Renal pelvis (tissue), 4 donors: ENCODE data around the gene SLC12A4. TPM values are rescaled to one million over a fixed set of nuclear protein-coding genes. Genes with fewer than 3 reads are reported as not detected.

Experiments used
- DNase-seq: peaks from one replicate; pipeline ENCODE4 v3.0.0-alpha.2; 2013
- polyA plus RNA-seq, 3 donors: library from polyadenylated mRNA; unstranded; fragments of 120-200 nt; gene quantifications; one replicate each; pipeline ENCODE4 v1.2.1, GENCODE V29; 2013; ENCODE audit not compliant: insufficient read length in 3 of 3

Gene SLC12A4
- polyA plus RNA-seq, 3 donors, result 30.1 to 40.9 (median 40.9) TPM

- DNase-seq, result no peak
Measured at GRCh38 chr16:67907397-67908180, 60.8 kb downstream of the SLC12A4 start.

GRCh38 chr16:67902831-67903230 lies 65.6 kb downstream of the SLC12A4 start:
- no peak for DNase-seq

GRCh38 chr16:67901734-67902133 lies 66.7 kb downstream of the SLC12A4 start:
- no peak for DNase-seq

- DNase-seq, result no peak
Measured at GRCh38 chr16:67897231-67897630, 71.2 kb downstream of the SLC12A4 start.

- DNase-seq, result no peak
Measured at GRCh38 chr16:67893743-67894399, 74.6 kb downstream of the SLC12A4 start.

Other genes with a start within 250 kb of the SLC12A4 start
- 10 to 100 TPM; 23.6 to 26.2 (median 24.6) TPM for gene GFOD2, start 249.3 kb downstream of the SLC12A4 start, polyA plus RNA-seq
- gene RANBP10, start 162.1 kb downstream of the SLC12A4 start, polyA plus RNA-seq, result 10 to 100 TPM; 24.4 to 31.6 (median 30.9) TPM
- 1 to 10 TPM; 6.9 to 9.9 (median 8.9) TPM for gene TSNAXIP1, start 161.7 kb downstream of the SLC12A4 start, polyA plus RNA-seq
- 10 to 100 TPM; 30.9 to 39.5 (median 33.4) TPM for gene THAP11, start 126.3 kb downstream of the SLC12A4 start, polyA plus RNA-seq
- 100 to 1,000 TPM; 122 to 133 (median 127) TPM for gene NUTF2, start 121.7 kb downstream of the SLC12A4 start, polyA plus RNA-seq
- 10 to 100 TPM; 52.1 to 59.4 (median 57.7) TPM for gene CENPT, start 120.9 kb downstream of the SLC12A4 start, polyA plus RNA-seq
- 10 to 100 TPM; 91.3 to 99.6 (median 95.2) TPM for gene EDC4, start 95.6 kb downstream of the SLC12A4 start, polyA plus RNA-seq
- 1 to 10 TPM in 1 of 3 donors, under 1 TPM in 2; 0.51 to 1.8 (median 0.98) TPM for gene NRN1L, start 83.8 kb downstream of the SLC12A4 start, polyA plus RNA-seq
- 10 to 100 TPM; 38.0 to 42.6 (median 41.5) TPM for gene PSKH1, start 75.4 kb downstream of the SLC12A4 start, polyA plus RNA-seq
- 10 to 100 TPM in 1 of 3 donors, 1 to 10 TPM in 2; 8.4 to 10.3 (median 9.2) TPM for gene CTRL, start 36.8 kb downstream of the SLC12A4 start, polyA plus RNA-seq
- gene PSMB10, start 31.8 kb downstream of the SLC12A4 start, polyA plus RNA-seq, result 10 to 100 TPM; 28.2 to 30.8 (median 30.1) TPM
- gene LCAT, start 24.5 kb downstream of the SLC12A4 start, polyA plus RNA-seq, result 10 to 100 TPM; 18.0 to 27.4 (median 26.8) TPM
- under 1 TPM in 1 of 3 donors, not detected in 2; 0.17 TPM for gene DPEP3, start 11.9 kb upstream of the SLC12A4 start, polyA plus RNA-seq
- gene DPEP2, start 30.8 kb upstream of the SLC12A4 start, polyA plus RNA-seq, result 1 to 10 TPM in 2 of 3 donors, under 1 TPM in 1; 0.75 to 1.6 (median 1.1) TPM
- gene DPEP2NB, start 47.3 kb upstream of the SLC12A4 start, polyA plus RNA-seq, result not detected
- gene DDX28, start 54.6 kb upstream of the SLC12A4 start, polyA plus RNA-seq, result 10 to 100 TPM; 10.6 to 12.5 (median 11.3) TPM
- gene DUS2, start 54.6 kb upstream of the SLC12A4 start, polyA plus RNA-seq, result 10 to 100 TPM; 12.3 to 20.4 (median 15.9) TPM
- gene NFATC3, start 116.7 kb upstream of the SLC12A4 start, polyA plus RNA-seq, result 10 to 100 TPM; 30.9 to 35.0 (median 33.5) TPM